GM21723 (cell line): ENCODE results near the gene PHF14.
"Not testable (repeated sequence)": the region's sequence is repeated elsewhere in the genome, so short reads cannot be mapped to it uniquely, and the experiment has no call there.

Experiments
- ATAC-seq: cut with Tn5 transposase; IDR thresholded peaks from one replicate; pipeline ENCODE4 v1.9.1; 2021; ENCODE audit warnings: mild to moderate bottlenecking, moderate library complexity; ENCODE audit not compliant: unreplicated experiment

The PHF14 gene

GRCh38 chr7:10973061-10973941 lies at the start of gene PHF14:
Gene PHF14, plus strand, starts transcription at chr7:10973872. Its CDS starts 452 bp downstream, at chr7:10974324.
- ATAC-seq: peak; percentile 97

GRCh38 chr7:10924370-10924769 lies 49.3 kb upstream of the PHF14 start:
- no peak for ATAC-seq

- ATAC-seq: not testable (repeated sequence)
Observed at GRCh38 chr7:10928203-10928602, 45.5 kb upstream of the PHF14 start.

GRCh38 chr7:10930551-10930950 lies 43.1 kb upstream of the PHF14 start:
- ATAC-seq: no peak

- ATAC-seq: no peak
Observed at GRCh38 chr7:10931161-10931560, 42.5 kb upstream of the PHF14 start.

- ATAC-seq: no peak
Observed at GRCh38 chr7:10934292-10934691, 39.4 kb upstream of the PHF14 start.

GRCh38 chr7:10939237-10939910 lies 34.3 kb upstream of the PHF14 start:
- peak; percentile 10 for ATAC-seq

GRCh38 chr7:10939911-10940703 lies 33.6 kb upstream of the PHF14 start:
- ATAC-seq: peak; percentile 90

GRCh38 chr7:10940704-10941355 lies 32.8 kb upstream of the PHF14 start:
- no peak for ATAC-seq

- ATAC-seq: no peak
Observed at GRCh38 chr7:10950494-10950893, 23.2 kb upstream of the PHF14 start.

- ATAC-seq: not testable (repeated sequence)
Observed at GRCh38 chr7:10950974-10951578, 22.6 kb upstream of the PHF14 start.

GRCh38 chr7:10952588-10952987 lies 21.1 kb upstream of the PHF14 start:
- ATAC-seq: no peak

GRCh38 chr7:10953078-10953750 lies 20.5 kb upstream of the PHF14 start:
- not testable (repeated sequence) for ATAC-seq

- no peak for ATAC-seq
Observed at GRCh38 chr7:10956528-10956927, 17.1 kb upstream of the PHF14 start.

GRCh38 chr7:10960242-10960641 lies 13.4 kb upstream of the PHF14 start:
- ATAC-seq: not testable (repeated sequence)

- ATAC-seq: not testable (repeated sequence)
Observed at GRCh38 chr7:10965016-10965415, 8.7 kb upstream of the PHF14 start.

GRCh38 chr7:10972174-10972573 lies 1.5 kb upstream of the PHF14 start:
- ATAC-seq: no peak

GRCh38 chr7:10973942-10974911 lies 555 bp downstream of the PHF14 start:
- ATAC-seq: peak; percentile 39

- no peak for ATAC-seq
Observed at GRCh38 chr7:10977113-10977512, 3.4 kb downstream of the PHF14 start.
